GM18526 (cell line): ENCODE data around the gene ATXN1.

Experiments used
- POLR2A ChIP-seq: IDR thresholded peaks from 3 replicates; pipeline ENCODE4 v1.6.1; 2011; ENCODE audit not compliant: insufficient read length; ENCODE audit errors: extremely low read depth

Gene ATXN1

GRCh38 chr6:16728513-16729182 is 32.6 kb downstream of the ATXN1 start:
- TF ChIP-seq POLR2A: no peak

GRCh38 chr6:16727996-16728395 is 33.3 kb downstream of the ATXN1 start:
- no peak for TF ChIP-seq POLR2A

GRCh38 chr6:16725145-16725864 is 36.0 kb downstream of the ATXN1 start:
- TF ChIP-seq POLR2A: no peak

GRCh38 chr6:16723826-16724225 is 37.4 kb downstream of the ATXN1 start:
- no peak for TF ChIP-seq POLR2A

GRCh38 chr6:16723402-16723801 is 37.9 kb downstream of the ATXN1 start:
- no peak for TF ChIP-seq POLR2A

- no peak for TF ChIP-seq POLR2A
These were observed 38.6 kb downstream of the ATXN1 start for GRCh38 chr6:16722630-16723029.

- no peak for TF ChIP-seq POLR2A
These were observed 39.3 kb downstream of the ATXN1 start for GRCh38 chr6:16721977-16722376.

GRCh38 chr6:16720861-16721260 is 40.4 kb downstream of the ATXN1 start:
- TF ChIP-seq POLR2A: no peak

GRCh38 chr6:16719488-16719887 is 41.8 kb downstream of the ATXN1 start:
- TF ChIP-seq POLR2A: no peak

GRCh38 chr6:16718356-16718755 is 42.9 kb downstream of the ATXN1 start:
- TF ChIP-seq POLR2A: no peak

- no peak for TF ChIP-seq POLR2A
These were observed 43.9 kb downstream of the ATXN1 start for GRCh38 chr6:16717275-16717942.

GRCh38 chr6:16716321-16716858 is 44.9 kb downstream of the ATXN1 start:
- no peak for TF ChIP-seq POLR2A

GRCh38 chr6:16713597-16713996 is 47.7 kb downstream of the ATXN1 start:
- TF ChIP-seq POLR2A: no peak

GRCh38 chr6:16712931-16713484 is 48.3 kb downstream of the ATXN1 start:
- TF ChIP-seq POLR2A: no peak

GRCh38 chr6:16712255-16712930 is 48.9 kb downstream of the ATXN1 start:
- no peak for TF ChIP-seq POLR2A
